Measurements from ENCODE around the gene ECM2.

ECM2 gene

DNA sequence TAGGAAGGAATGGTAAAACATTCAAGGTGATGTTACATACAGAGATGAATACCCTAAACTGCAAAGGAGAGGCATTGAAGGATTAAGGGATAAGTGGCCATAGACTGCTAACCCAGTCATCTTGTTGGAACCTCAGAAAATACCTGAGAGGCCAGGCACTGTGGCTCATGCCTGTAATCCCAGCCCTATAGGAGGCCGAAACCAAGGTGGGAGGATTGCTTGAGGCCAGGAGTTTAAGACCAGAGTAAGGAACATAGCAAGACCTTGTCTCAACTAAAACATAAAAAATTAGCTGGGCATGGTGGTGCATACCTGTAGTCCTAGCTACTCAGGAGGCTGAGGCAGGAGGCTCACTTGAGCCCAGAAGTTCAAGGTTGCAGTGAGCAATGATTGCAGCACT lies 10.9 kb downstream of the ECM2 start:
- no peaks in the 10 kb centered on the region for H3K36me3 ChIP-seq (ENCODE audit: control insufficient read depth, insufficient read depth, low read length)
- TF ChIP-seq, protein P1, sequence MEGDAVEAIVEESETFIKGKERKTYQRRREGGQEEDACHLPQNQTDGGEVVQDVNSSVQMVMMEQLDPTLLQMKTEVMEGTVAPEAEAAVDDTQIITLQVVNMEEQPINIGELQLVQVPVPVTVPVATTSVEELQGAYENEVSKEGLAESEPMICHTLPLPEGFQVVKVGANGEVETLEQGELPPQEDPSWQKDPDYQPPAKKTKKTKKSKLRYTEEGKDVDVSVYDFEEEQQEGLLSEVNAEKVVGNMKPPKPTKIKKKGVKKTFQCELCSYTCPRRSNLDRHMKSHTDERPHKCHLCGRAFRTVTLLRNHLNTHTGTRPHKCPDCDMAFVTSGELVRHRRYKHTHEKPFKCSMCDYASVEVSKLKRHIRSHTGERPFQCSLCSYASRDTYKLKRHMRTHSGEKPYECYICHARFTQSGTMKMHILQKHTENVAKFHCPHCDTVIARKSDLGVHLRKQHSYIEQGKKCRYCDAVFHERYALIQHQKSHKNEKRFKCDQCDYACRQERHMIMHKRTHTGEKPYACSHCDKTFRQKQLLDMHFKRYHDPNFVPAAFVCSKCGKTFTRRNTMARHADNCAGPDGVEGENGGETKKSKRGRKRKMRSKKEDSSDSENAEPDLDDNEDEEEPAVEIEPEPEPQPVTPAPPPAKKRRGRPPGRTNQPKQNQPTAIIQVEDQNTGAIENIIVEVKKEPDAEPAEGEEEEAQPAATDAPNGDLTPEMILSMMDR (IDR thresholded peaks at IDR 0.05; ENCODE audit: insufficient read depth, low read length, poor library complexity, severe bottlenecking), result no peak
- no peak overlapping the region for H3K4me3 ChIP-seq (replicated peaks; ENCODE audit: low read depth, low read length)
- no peaks in the 10 kb centered on the region for H3K27me3 ChIP-seq (replicated peaks; ENCODE audit: control insufficient read depth, insufficient read depth, low read length)
- no peak for DNase-seq (ENCODE audit: extremely low read depth, insufficient read length)

DNA sequence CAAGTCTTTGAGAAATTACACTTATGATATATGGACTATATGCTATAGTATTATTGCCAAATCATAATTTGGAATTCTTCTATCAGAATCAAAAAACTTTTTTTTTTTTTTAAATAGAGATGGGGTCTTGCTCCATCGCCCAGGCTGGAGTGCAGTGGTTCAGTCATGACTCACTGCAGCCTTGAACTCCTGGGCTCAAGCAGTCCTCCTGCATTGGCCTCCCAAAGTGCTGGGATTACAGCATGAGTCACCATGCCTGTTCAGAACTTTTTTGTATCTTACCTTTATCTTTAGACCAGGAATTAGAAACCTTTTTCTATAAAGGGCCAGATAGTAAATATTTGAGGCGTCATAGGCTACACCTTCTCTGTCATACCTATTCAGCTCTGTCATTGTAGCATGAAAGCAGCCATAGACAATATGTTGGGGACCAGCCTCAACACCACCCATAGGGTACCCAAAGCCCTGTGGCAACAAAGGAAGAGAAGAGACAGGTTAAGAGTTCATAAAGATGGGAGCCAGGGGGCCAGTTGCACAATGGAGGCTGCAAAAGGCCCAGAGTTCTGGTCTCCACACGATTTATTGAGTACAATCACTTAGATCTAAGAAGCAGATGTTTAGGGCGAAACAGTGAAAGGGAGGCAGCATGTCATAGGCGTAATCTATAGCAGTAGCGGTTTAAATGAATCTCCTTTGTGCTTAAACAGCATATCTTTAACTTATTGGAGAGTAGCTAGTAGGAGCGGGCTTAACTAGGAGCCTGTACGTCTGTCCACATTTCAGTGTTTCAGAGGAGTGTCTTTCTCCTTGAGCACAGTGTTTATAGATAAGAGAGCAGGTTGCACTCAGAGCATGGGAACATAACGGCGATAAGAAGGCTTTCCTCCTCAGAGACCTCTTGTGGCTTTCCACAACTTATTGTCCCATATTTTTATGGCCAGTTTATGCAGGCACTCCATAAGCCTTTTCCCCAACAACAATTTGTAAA lies 12.5 kb downstream of the ECM2 start:
- TF ChIP-seq, protein P1 (IDR thresholded peaks at IDR 0.05; ENCODE audit: insufficient read depth, low read length, poor library complexity, severe bottlenecking), result no peak
- DNase-seq (ENCODE audit: extremely low read depth, insufficient read length), result no peak
- Histone ChIP-seq H3K36me3 (ENCODE audit: control insufficient read depth, insufficient read depth, low read length) (no peaks in the 10 kb centered on the region), H3K4me3 (replicated peaks; ENCODE audit: low read depth, low read length) (no peak overlapping the region), H3K27me3 (replicated peaks; ENCODE audit: control insufficient read depth, insufficient read depth, low read length) (no peaks in the 10 kb centered on the region)

DNA sequence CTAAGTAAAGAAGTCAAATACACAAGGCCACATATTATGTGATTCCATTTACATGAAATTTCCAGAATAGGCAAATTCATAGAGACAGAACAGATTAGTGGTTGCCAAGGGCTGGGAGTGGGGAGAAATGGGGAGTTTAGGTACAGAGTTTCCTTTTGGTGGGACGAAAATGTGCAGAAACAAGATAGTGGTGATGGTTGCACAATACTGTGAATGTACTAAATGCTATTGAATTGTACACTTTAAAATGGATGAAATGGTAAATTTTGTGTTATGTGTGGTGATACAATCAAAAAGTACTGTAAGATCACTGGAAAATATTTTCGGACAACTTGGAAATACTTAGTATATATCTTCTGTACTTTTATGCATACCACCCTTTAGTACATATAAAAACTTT lies 15.0 kb downstream of the ECM2 start:
- no peaks in the 10 kb centered on the region for H3K36me3 ChIP-seq (ENCODE audit: control insufficient read depth, insufficient read depth, low read length)
- TF ChIP-seq, protein P1 (IDR thresholded peaks at IDR 0.05; ENCODE audit: insufficient read depth, low read length, poor library complexity, severe bottlenecking), result no peak
- no peak for DNase-seq (ENCODE audit: extremely low read depth, insufficient read length)
- no peak overlapping the region for H3K4me3 ChIP-seq (replicated peaks; ENCODE audit: low read depth, low read length)
- H3K27me3 ChIP-seq (replicated peaks; ENCODE audit: control insufficient read depth, insufficient read depth, low read length), result no peaks in the 10 kb centered on the region

DNA sequence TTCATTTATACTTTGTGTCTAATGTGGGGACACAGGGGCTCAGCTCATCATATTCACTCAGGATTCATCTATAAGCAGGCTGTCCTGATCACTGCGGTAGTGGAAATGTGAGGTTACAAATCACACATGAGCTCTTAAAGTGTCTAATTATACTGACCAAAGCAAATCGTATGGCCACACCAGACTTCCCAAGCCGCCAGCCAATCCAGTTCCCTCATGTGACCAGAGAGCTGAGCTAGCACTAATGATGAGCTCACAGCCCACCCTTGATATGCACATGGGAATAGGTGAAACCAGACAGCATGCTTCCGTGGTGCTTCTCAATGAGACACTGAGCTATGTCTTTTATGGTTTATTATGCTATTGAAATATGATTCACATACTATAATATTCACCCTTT lies 17.6 kb downstream of the ECM2 start:
- Histone ChIP-seq H3K36me3 (ENCODE audit: control insufficient read depth, insufficient read depth, low read length) (no peaks in the 10 kb centered on the region), H3K27me3 (replicated peaks; ENCODE audit: control insufficient read depth, insufficient read depth, low read length) (no peaks in the 10 kb centered on the region), H3K4me3 (replicated peaks; ENCODE audit: low read depth, low read length) (no peak overlapping the region)
- no peak for DNase-seq (ENCODE audit: extremely low read depth, insufficient read length)
- TF ChIP-seq, protein P1 (IDR thresholded peaks at IDR 0.05; ENCODE audit: insufficient read depth, low read length, poor library complexity, severe bottlenecking), result no peak

DNA sequence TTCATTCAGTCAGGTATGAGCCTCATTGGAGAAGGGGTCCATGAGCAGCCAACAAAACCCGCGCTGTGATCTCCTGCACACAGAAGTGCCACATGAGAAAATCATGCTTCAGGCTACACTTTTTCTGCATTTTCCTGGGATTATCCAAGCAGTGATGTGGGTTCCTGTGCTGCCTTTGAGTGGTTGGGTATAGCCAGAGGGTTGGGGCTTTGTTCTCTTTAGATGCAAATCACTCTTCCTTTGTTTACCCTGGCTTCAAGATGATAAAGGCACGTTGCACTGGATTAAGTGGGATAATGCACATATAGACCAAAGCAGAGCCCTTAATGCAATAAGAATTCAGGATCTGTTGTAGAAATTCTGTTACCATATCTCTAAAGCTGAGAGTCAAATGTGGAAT lies 18.7 kb downstream of the ECM2 start:
- TF ChIP-seq, protein P1 (IDR thresholded peaks at IDR 0.05; ENCODE audit: insufficient read depth, low read length, poor library complexity, severe bottlenecking), result no peak
- DNase-seq (ENCODE audit: extremely low read depth, insufficient read length), result no peak
- Histone ChIP-seq H3K4me3 (replicated peaks; ENCODE audit: low read depth, low read length) (no peak overlapping the region), H3K27me3 (replicated peaks; ENCODE audit: control insufficient read depth, insufficient read depth, low read length) (no peaks in the 10 kb centered on the region), H3K36me3 (ENCODE audit: control insufficient read depth, insufficient read depth, low read length) (no peaks in the 10 kb centered on the region)
